Measurements from ENCODE around the gene CCDC88A. TPM values are rescaled to one million over a fixed set of nuclear protein-coding genes. Genes with fewer than 3 reads are reported as not detected.
"Not testable (repeated sequence)": the region's sequence is repeated elsewhere in the genome, so short reads cannot be mapped to it uniquely, and the experiment has no call there.

The CCDC88A gene
- total and polyA plus RNA-seq, 2 experiments from 2014 or later: 12.2 to 31.0 TPM

GRCh38 chr2:55282110-55282917 lies 137.3 kb downstream of the CCDC88A start:
- WGBS (ENCODE audit: low lambda C conversion rate, missing lambda C conversion rate): 12% methylated on average over 59 of the region's 60 CpGs
- Histone ChIP-seq H3K4me1 (ENCODE audit: insufficient read depth) (peaks cover 7% of the 10 kb centered on the region), H3K9me3 (ENCODE audit: low read depth) (no peaks in the 10 kb centered on the region), H3K9me2 (replicated peaks; ENCODE audit: insufficient read depth) (no peaks in the 10 kb centered on the region), H3K4me2 (peak overlapping the region; percentile 79), H3K79me2 (peaks cover 17% of the 10 kb centered on the region), H3K4me3 (peak overlapping the region; percentile 53), H3K36me3 (replicated peaks; ENCODE audit: insufficient read depth, low read depth) (no peaks in the 10 kb centered on the region), H4K20me1 (ENCODE audit: insufficient read depth, poor library complexity, severe bottlenecking) (no peaks in the 10 kb centered on the region), H3K27me3 (no peaks in the 10 kb centered on the region), H2AFZ (peak overlapping the region; percentile 91), H3K27ac (peak overlapping the region; percentile 90)
- TF ChIP-seq EZH2phosphoT487 (IDR thresholded peaks at IDR 0.05; ENCODE audit: low read depth, severe bottlenecking, unreplicated experiment) (no peak), EZH2 (IDR thresholded peaks at IDR 0.05; ENCODE audit: borderline replicate concordance) (no peak), CTCF (IDR thresholded peaks at IDR 0.05; ENCODE audit: poor library complexity) (no peak)
- peak; percentile 93 for DNase-seq (ENCODE audit: low spot score)

- H3K4me3 ChIP-seq; H3K36me3 ChIP-seq (replicated peaks; ENCODE audit: insufficient read depth, low read depth): not testable (repeated sequence)
Measured at GRCh38 chr2:55280851-55281546, 138.7 kb downstream of the CCDC88A start.

GRCh38 chr2:55279859-55280424 lies 139.7 kb downstream of the CCDC88A start:
- Histone ChIP-seq H3K4me2 (peak overlapping the region; percentile 35), H2AFZ (peak overlapping the region; percentile 51), H3K79me2 (peaks cover 17% of the 10 kb centered on the region), H3K27ac (peak overlapping the region; percentile 49)
- H3K36me3 ChIP-seq (replicated peaks; ENCODE audit: insufficient read depth, low read depth); H3K9me2 ChIP-seq (replicated peaks; ENCODE audit: insufficient read depth); H4K20me1 ChIP-seq (ENCODE audit: insufficient read depth, poor library complexity, severe bottlenecking); H3K27me3 ChIP-seq; H3K4me3 ChIP-seq; H3K9me3 ChIP-seq (ENCODE audit: low read depth); DNase-seq (ENCODE audit: low spot score); H3K4me1 ChIP-seq (ENCODE audit: insufficient read depth): not testable (repeated sequence)
- 14% methylated on average over 7 of the region's 7 CpGs for whole genome bisulfite sequencing (ENCODE audit: low lambda C conversion rate, missing lambda C conversion rate)

More at GRCh38 chr2:55280851-55281546, 138.7 kb downstream of the CCDC88A start:
- H2AFZ ChIP-seq; H4K20me1 ChIP-seq (ENCODE audit: insufficient read depth, poor library complexity, severe bottlenecking); H3K4me1 ChIP-seq (ENCODE audit: insufficient read depth); H3K27me3 ChIP-seq; DNase-seq (ENCODE audit: low spot score); H3K9me3 ChIP-seq (ENCODE audit: low read depth); H3K9me2 ChIP-seq (replicated peaks; ENCODE audit: insufficient read depth): not testable (repeated sequence)
- Histone ChIP-seq H3K4me2 (peak overlapping the region; percentile 79), H3K27ac (peak overlapping the region; percentile 90), H3K79me2 (peaks cover 17% of the 10 kb centered on the region)
- 96% methylated on average over 5 of the region's 5 CpGs for WGBS (ENCODE audit: low lambda C conversion rate, missing lambda C conversion rate)

- H3K79me2 ChIP-seq: peaks cover 13% of the 10 kb centered on the region
- not testable (repeated sequence) for DNase-seq (ENCODE audit: low spot score); H3K36me3 ChIP-seq (replicated peaks; ENCODE audit: insufficient read depth, low read depth); H3K4me1 ChIP-seq (ENCODE audit: insufficient read depth); H3K9me2 ChIP-seq (replicated peaks; ENCODE audit: insufficient read depth); H4K20me1 ChIP-seq (ENCODE audit: insufficient read depth, poor library complexity, severe bottlenecking); H3K4me3 ChIP-seq; H3K27me3 ChIP-seq; H3K9me3 ChIP-seq (ENCODE audit: low read depth)
- H3K4me2 ChIP-seq: peak overlapping the region; percentile 64
- peak overlapping the region; percentile 73 for H2AFZ ChIP-seq
- H3K27ac ChIP-seq: peak overlapping the region; percentile 41
- 18% methylated on average over 10 of the region's 10 CpGs for WGBS (ENCODE audit: low lambda C conversion rate, missing lambda C conversion rate)
Measured at GRCh38 chr2:55279214-55279835, 140.3 kb downstream of the CCDC88A start.

Measured in hepatocyte (in vitro differentiated cells).